K562 (cell line): ENCODE data around the gene RNFT2. TPM values are rescaled to one million over a fixed set of nuclear protein-coding genes. Genes with fewer than 3 reads are reported as not detected.

Source experiments
- ATAC-seq: fragments of 200-7000 bp; cut with Tn5 transposase; 3 replicates; pipeline ENCODE4 v1.9.1; 2020; ENCODE audit warnings: moderate library complexity
- BruUV-seq: library from RNA; stranded (reverse); fragments of 400-500 nt; replicated peaks from 2 replicates; lab custom pipeline; 2021; lab: Mats Ljungman, UMichigan
- CTCF ChIA-PET: fragments of 300-600 bp; formaldehyde crosslinking; extraction: SDS; loops from one replicate; lab custom pipeline; 2021; ENCODE audit warnings: low intra/inter-chr PET ratio; lab: Yijun Ruan, JAX
- POLR2A ChIA-PET: fragments of 300-600, 350-650 bp; sonication (Branson Sonifier 250); formaldehyde crosslinking; extraction: SDS; loops from one replicate; lab custom pipeline; 2021; ENCODE audit warnings: antibody characterized with exemption, inconsistent platforms; lab: Yijun Ruan, JAX
- DNase-seq, 4 experiments: peaks; one replicate each; pipeline versions ENCODE4 v3.0.0 to v3.0.0-alpha.2; 2011 to 2018; ENCODE audit warnings: low spot score in 3 of 4, mixed read lengths in 3 of 4; ENCODE audit errors: extremely low read depth in 1 of 4
- FAIRE-seq: peaks from 2 replicates; lab custom pipeline; 2011; peaks lifted over from hg19 to GRCh38; lab: Jason Lieb, UNC
- H2AFZ ChIP-seq: 2 replicates; pipeline ENCODE4 v1.6.0; 2011; ENCODE audit warnings: low read depth, low read length, control low read depth, inconsistent platforms
- H3K27ac ChIP-seq: fragments of 200-600 bp; 3 replicates; pipeline ENCODE4 v1.8.0; 2011; ENCODE audit warnings: low read depth, mild to moderate bottlenecking, control low read depth, inconsistent platforms, low read length, moderate library complexity, mixed read lengths; ENCODE audit errors: extremely low read depth
- H3K27me3 ChIP-seq, 2 experiments: fragments of 300-600 bp in 1 of 2; 2 replicates in 1 of 2; 3 replicates in 1 of 2; pipeline versions ENCODE4 v1.6.0 to v1.8.0; 2011; ENCODE audit warnings: inconsistent platforms in 2 of 2, low read length in 2 of 2, mild to moderate bottlenecking in 1 of 2, mixed read lengths in 1 of 2, moderate library complexity in 1 of 2; ENCODE audit not compliant: control insufficient read depth in 2 of 2, insufficient read depth in 2 of 2
- H3K36me3 ChIP-seq: fragments of 300-600 bp; 3 replicates; pipeline ENCODE4 v1.8.0; 2011; ENCODE audit warnings: mild to moderate bottlenecking, low read length, inconsistent platforms; ENCODE audit not compliant: control insufficient read depth, insufficient read depth
- H3K4me1 ChIP-seq, 2 experiments: fragments of 200-600 bp in 1 of 2; replicated peaks in 1 of 2; 2 replicates in 1 of 2; 3 replicates in 1 of 2; pipeline versions ENCODE4 v1.5.1 to v1.8.0; 2011; ENCODE audit warnings: inconsistent platforms in 2 of 2, low read length in 2 of 2, mild to moderate bottlenecking in 1 of 2, mixed read lengths in 1 of 2, moderate library complexity in 1 of 2; ENCODE audit not compliant: control insufficient read depth in 2 of 2, insufficient read depth in 2 of 2
- H3K4me2 ChIP-seq: 2 replicates; pipeline ENCODE4 v1.6.1; 2011; ENCODE audit warnings: low read length, control low read depth, inconsistent platforms, mixed read lengths; ENCODE audit not compliant: insufficient read depth
- H3K4me3 ChIP-seq: fragments of 200-600 bp; sonication (generic), shearing (Covaris generic); 2 replicates; pipeline ENCODE4 v1.5.1; 2016; ENCODE audit warnings: control low read depth, inconsistent platforms
- H3K79me2 ChIP-seq: fragments of 200-600 bp; 3 replicates; pipeline ENCODE4 v1.8.0; 2011; ENCODE audit warnings: low read length, inconsistent platforms; ENCODE audit not compliant: control insufficient read depth, insufficient read depth
- H3K9ac ChIP-seq, 2 experiments: 2 replicates each; pipeline versions ENCODE4 v1.6.0 to v1.6.1; 2011; ENCODE audit warnings: low read depth in 2 of 2, low read length in 2 of 2, control low read depth in 1 of 2, inconsistent platforms in 1 of 2, mild to moderate bottlenecking in 1 of 2, mixed read lengths in 1 of 2; ENCODE audit not compliant: insufficient read depth in 1 of 2
- H3K9me1 ChIP-seq: one replicate; pipeline ENCODE4 v1.6.0; 2011; ENCODE audit warnings: inconsistent platforms, mild to moderate bottlenecking, low read length, moderate library complexity; ENCODE audit not compliant: control insufficient read depth, insufficient read depth
- H3K9me3 ChIP-seq: replicated peaks from 2 replicates; pipeline ENCODE4 v1.5.1; 2011; ENCODE audit warnings: low read depth, low read length, inconsistent platforms; ENCODE audit not compliant: control insufficient read depth, insufficient read depth
- H4K20me1 ChIP-seq: replicated peaks from 2 replicates; pipeline ENCODE4 v1.6.1; 2011; ENCODE audit warnings: low read length, inconsistent platforms, mixed read lengths; ENCODE audit not compliant: control insufficient read depth, insufficient read depth
- CBFA2T2 ChIP-seq: fragments of 450-650 bp; conservative IDR thresholded peaks from 2 replicates; pipeline ENCODE4 v1.6.1; 2017; ENCODE audit warnings: mild to moderate bottlenecking
- CEBPG ChIP-seq, 3 experiments: fragments of 200-800 bp in 1 of 3; sonication (Bioruptor generic) in 1 of 3; sonication (generic) in 1 of 3; formaldehyde crosslinking in 1 of 3; IDR thresholded peaks in 2 of 3; conservative IDR thresholded peaks in 1 of 3; 2 replicates each; pipeline versions ENCODE4 v1.6.1 to v1.8.0; 2016 to 2022; ENCODE audit warnings: missing compliant biosample characterization in 2 of 3, missing genetic modification characterization in 2 of 3, mild to moderate bottlenecking in 1 of 3, missing genetic modification reagents in 1 of 3
- CSDE1 ChIP-seq, 2 experiments: fragments of 450-650 bp; IDR thresholded peaks; 2 replicates each; pipeline ENCODE4 v1.6.1; 2016; ENCODE audit warnings: mild to moderate bottlenecking in 1 of 2
- CXXC5 ChIP-seq: fragments of 250-450 bp; sonication (Bioruptor Pico); IDR thresholded peaks from 2 replicates; pipeline ENCODE4 v1.8.0; 2022; ENCODE audit warnings: inconsistent platforms, mild to moderate bottlenecking, moderate library complexity
- ELF2 ChIP-seq: fragments of 250-450 bp; sonication (Bioruptor Pico); IDR thresholded peaks from 2 replicates; pipeline ENCODE4 v1.5.0; 2021; ENCODE audit warnings: mild to moderate bottlenecking
- ERF ChIP-seq: fragments of 450-650 bp; formaldehyde crosslinking; IDR thresholded peaks from 2 replicates; pipeline ENCODE4 v1.4.0; 2020; ENCODE audit warnings: mild to moderate bottlenecking, mixed read lengths
- ETV1 ChIP-seq: fragments of 450-650 bp; conservative IDR thresholded peaks from 2 replicates; pipeline ENCODE4 v1.6.1; 2016; ENCODE audit warnings: missing genetic modification characterization, control low read depth, low read depth, missing compliant biosample characterization
- JUND ChIP-seq, 2 experiments: IDR thresholded peaks; 2 replicates in 1 of 2; 3 replicates in 1 of 2; pipeline ENCODE4 v1.6.1; 2011; ENCODE audit warnings: borderline replicate concordance in 2 of 2, low read depth in 2 of 2, low read length in 2 of 2, improper control_type of control experiment in 1 of 2, missing biosample characterization in 1 of 2, missing genetic modification characterization in 1 of 2, missing genetic modification reagents in 1 of 2
- KHSRP ChIP-seq: fragments of 450-650 bp; IDR thresholded peaks from 2 replicates; pipeline ENCODE4 v1.6.1; 2017
- MAFG ChIP-seq: fragments of 450-650 bp; conservative IDR thresholded peaks from 2 replicates; pipeline ENCODE4 v1.6.1; 2016; ENCODE audit warnings: missing genetic modification characterization, missing compliant biosample characterization
- MCM2 ChIP-seq: fragments of 450-650 bp; IDR thresholded peaks from 2 replicates; pipeline ENCODE4 v1.6.1; 2017; ENCODE audit warnings: low read depth, mild to moderate bottlenecking
- TRIM24 ChIP-seq, 2 experiments: fragments of 450-650 bp; IDR thresholded peaks; 2 replicates each; pipeline ENCODE4 v1.6.1; 2016
- ZBTB8A ChIP-seq: fragments of 450-650 bp; IDR thresholded peaks from 2 replicates; pipeline ENCODE4 v1.6.1; 2018; ENCODE audit warnings: mild to moderate bottlenecking, moderate library complexity; ENCODE audit not compliant: partially characterized antibody
- ZNF217 ChIP-seq: sonication (generic); formaldehyde crosslinking; IDR thresholded peaks from 2 replicates; pipeline ENCODE4 v1.8.0; 2022; ENCODE audit warnings: mild to moderate bottlenecking, missing genetic modification reagents
- ZNF274 ChIP-seq: IDR thresholded peaks from 2 replicates; pipeline ENCODE4 v1.6.1; 2011; ENCODE audit warnings: low read depth, mild to moderate bottlenecking, low read length, moderate library complexity, borderline replicate concordance
- ZNF586 ChIP-seq: fragments of 450-650 bp; formaldehyde crosslinking; conservative IDR thresholded peaks from 2 replicates; pipeline ENCODE4 v1.4.0; 2020; ENCODE audit warnings: mild to moderate bottlenecking, moderate library complexity
- WGBS: fragments of 100-300 bp; shearing (Covaris generic); methylation state at CpG from one replicate; pipeline ENCODE4 v1.1.6; 2016; ENCODE audit warnings: low coverage, mixed read lengths; ENCODE audit not compliant: insufficient coverage; ENCODE audit errors: missing lambda C conversion rate; 5-methylcytosine and 5-hydroxymethylcytosine counted together
- in situ Hi-C: fragments of 300-500 bp; cut with MboI; formaldehyde crosslinking; loops from 4 replicates; pipeline ENCODE4 v1.15.0; 2018; ENCODE audit warnings: inconsistent platforms, mixed read lengths
- intact Hi-C: fragments of 100-400 bp; cut with micrococcal nuclease; formaldehyde crosslinking; loops from 2 replicates; pipeline ENCODE4 v1.14.2; 2022
- polyA plus RNA-seq, 8 experiments: library from polyadenylated mRNA; depleted of rRNA in 4 of 8; stranded (reverse) in 5 of 8; unstranded in 3 of 8; fragments of >200 nt; fragmentation: Nextera tagmentation in 2 of 8; fragmentation: Illumina TruSeq in 1 of 8; extraction: Ambion mirVana in 2 of 8; extraction: Trizol in 1 of 8; gene quantifications; 2 replicates each; pipeline versions ENCODE4 v1.2.1 to v1.2.3, GENCODE V29; 2011 to 2014; ENCODE audit warnings: inconsistent platforms in 1 of 8, missing spikeins in 1 of 8
- total RNA-seq, 7 experiments: library from RNA; depleted of rRNA in 6 of 7; stranded (reverse); fragments of >200 nt in 6 of 7; fragmentation: Illumina TruSeq in 2 of 7; extraction: Trizol in 2 of 7; gene quantifications; 2 replicates each; pipeline versions ENCODE4 v1.2.1 to v1.2.3, GENCODE V29; 2011 to 2021; ENCODE audit warnings: low replicate concordance in 1 of 7
- TF ChIP-seq, protein P1 (sequence below): fragments of 200-800 bp; sonication (Bioruptor generic); IDR thresholded peaks from 2 replicates; pipeline ENCODE4 v1.6.1; 2017; ENCODE audit warnings: missing genetic modification characterization, missing compliant biosample characterization
- TF ChIP-seq, protein P2 (sequence below): fragments of 200-800 bp; sonication (Bioruptor generic); IDR thresholded peaks from 2 replicates; pipeline ENCODE4 v1.6.1; 2017; ENCODE audit warnings: missing genetic modification characterization, missing compliant biosample characterization

Gene RNFT2
- total and polyA plus RNA-seq, 9 of the 15 experiments (the other 6 are each of a cell fraction or from before 2014, with no cell fraction given) = 3.6 to 26.3 (median 9.5) TPM

DNA sequence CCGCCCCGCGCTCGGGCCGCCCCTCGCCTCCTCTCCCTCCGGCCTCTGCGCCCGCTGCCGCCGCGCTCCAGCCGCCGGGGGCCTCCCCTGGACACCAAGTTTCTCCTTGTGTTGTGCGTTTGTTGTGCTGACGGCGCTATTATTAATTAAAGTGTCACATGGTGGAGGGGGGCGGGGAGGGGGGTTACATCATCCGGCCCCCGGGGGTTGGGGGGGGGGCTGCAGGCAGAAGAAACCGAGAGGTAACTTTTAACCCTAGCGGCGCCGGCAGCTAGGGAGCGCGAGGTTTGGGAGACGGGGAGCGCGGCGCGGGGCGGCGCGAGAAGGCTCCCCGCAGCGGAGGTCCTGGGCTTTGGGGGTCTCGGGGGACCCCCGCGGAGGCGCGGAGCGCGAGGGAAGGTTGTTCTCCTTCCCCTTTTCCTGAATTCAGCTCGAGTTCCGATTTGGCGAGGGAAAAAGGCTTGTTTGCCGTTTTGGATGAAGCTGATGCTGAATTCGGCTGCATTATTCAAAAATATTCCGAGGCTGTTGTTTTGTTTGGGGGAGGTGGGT lies 143.3 kb downstream of the RNFT2 start, which contains the start of gene HRK:
Gene HRK, minus strand, starts transcription at position 117 of the 552 bp plus-strand sequence. CDS start 134 bp downstream, outside the sequence.
- no peaks in the 10 kb centered on the region for H3K36me3 ChIP-seq
- ATAC-seq = no peak; the same call in 2 of the 3 replicates
- in situ Hi-C loops = no loop called here
- H4K20me1 ChIP-seq = peaks cover 6% of the 10 kb centered on the region; the same call in 1 of the 2 replicates
- H3K4me3 ChIP-seq = peak within 1 kb of the TSS; percentile 26
- no TSS peak for BruUV-seq
- intact Hi-C loops = no loop called here
- H3K9ac ChIP-seq = no peak within 1 kb of the TSS; a peak in 1 of 4 replicates
- FAIRE-seq = no peak
- no peak within 1 kb of the TSS for H3K27ac ChIP-seq
- no peak within 1 kb of the TSS for H2AFZ ChIP-seq
- ChIA-PET CTCF (interaction anchor here (0.6 kb wide), 1 partner anchor 178 kb away, joined by 7 read pairs; no protein-coding TSS in a partner anchor), POLR2A (no interaction called here)
- DNase-seq = peak in 2 of 4 experiments; percentile 44 to 48
- WGBS = 12% methylated on average over 30 of the region's 49 CpGs
- H3K9me3 ChIP-seq = no peaks in the 10 kb centered on the region
- H3K79me2 ChIP-seq = no peaks in the 10 kb centered on the region
- H3K4me2 ChIP-seq = peak within 1 kb of the TSS; percentile 25
- H3K27me3 ChIP-seq = peaks cover 43 to 67% of the 10 kb centered on the region in 2 experiments
- H3K4me1 ChIP-seq = peaks cover 0 to 29% of the 10 kb centered on the region in 2 experiments; a peak in 3 of 5 replicates
- H3K9me1 ChIP-seq = no peaks in the 10 kb centered on the region
- TF ChIP-seq, protein P1, sequence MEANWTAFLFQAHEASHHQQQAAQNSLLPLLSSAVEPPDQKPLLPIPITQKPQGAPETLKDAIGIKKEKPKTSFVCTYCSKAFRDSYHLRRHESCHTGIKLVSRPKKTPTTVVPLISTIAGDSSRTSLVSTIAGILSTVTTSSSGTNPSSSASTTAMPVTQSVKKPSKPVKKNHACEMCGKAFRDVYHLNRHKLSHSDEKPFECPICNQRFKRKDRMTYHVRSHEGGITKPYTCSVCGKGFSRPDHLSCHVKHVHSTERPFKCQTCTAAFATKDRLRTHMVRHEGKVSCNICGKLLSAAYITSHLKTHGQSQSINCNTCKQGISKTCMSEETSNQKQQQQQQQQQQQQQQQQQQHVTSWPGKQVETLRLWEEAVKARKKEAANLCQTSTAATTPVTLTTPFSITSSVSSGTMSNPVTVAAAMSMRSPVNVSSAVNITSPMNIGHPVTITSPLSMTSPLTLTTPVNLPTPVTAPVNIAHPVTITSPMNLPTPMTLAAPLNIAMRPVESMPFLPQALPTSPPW = peak; percentile 26; the same call in 1 of the 2 replicates
- no peak for TF ChIP-seq ZNF217
- no peak for TF ChIP-seq ETV1 (tag)
- no peak for TF ChIP-seq CBFA2T2
- no peak for TF ChIP-seq ERF (CRISPR knock-in tag)
- no peak for TF ChIP-seq ZNF274
- TF ChIP-seq MCM2 = no peak
- TF ChIP-seq, protein P2, sequence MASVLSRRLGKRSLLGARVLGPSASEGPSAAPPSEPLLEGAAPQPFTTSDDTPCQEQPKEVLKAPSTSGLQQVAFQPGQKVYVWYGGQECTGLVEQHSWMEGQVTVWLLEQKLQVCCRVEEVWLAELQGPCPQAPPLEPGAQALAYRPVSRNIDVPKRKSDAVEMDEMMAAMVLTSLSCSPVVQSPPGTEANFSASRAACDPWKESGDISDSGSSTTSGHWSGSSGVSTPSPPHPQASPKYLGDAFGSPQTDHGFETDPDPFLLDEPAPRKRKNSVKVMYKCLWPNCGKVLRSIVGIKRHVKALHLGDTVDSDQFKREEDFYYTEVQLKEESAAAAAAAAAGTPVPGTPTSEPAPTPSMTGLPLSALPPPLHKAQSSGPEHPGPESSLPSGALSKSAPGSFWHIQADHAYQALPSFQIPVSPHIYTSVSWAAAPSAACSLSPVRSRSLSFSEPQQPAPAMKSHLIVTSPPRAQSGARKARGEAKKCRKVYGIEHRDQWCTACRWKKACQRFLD (CRISPR knock-in tag) = no peak
- no peak for TF ChIP-seq ELF2 (CRISPR knock-in tag)
- no peak for TF ChIP-seq CSDE1 (IDR thresholded peaks at IDR 0.05)
- TF ChIP-seq CEBPG (CRISPR knock-in tag; IDR thresholded peaks at IDR 0.05) = no peak
- TF ChIP-seq CEBPG (tag; conservative IDR thresholded peaks at IDR 0.05 in 1 of 2, IDR thresholded peaks at IDR 0.05 in 1 of 2) = peak in 1 of 2 experiments; percentile 76; a peak in 2 of 4 replicates
- no peak for TF ChIP-seq ZBTB8A
- TF ChIP-seq MAFG = no peak
- no peak for TF ChIP-seq JUND (IDR thresholded peaks at IDR 0.05; ENCODE audit: borderline replicate concordance, low read depth, low read length)
- no peak for TF ChIP-seq JUND (tag; IDR thresholded peaks at IDR 0.05; ENCODE audit: borderline replicate concordance, low read depth, low read length)
- no peak for TF ChIP-seq KHSRP
- no peak for TF ChIP-seq ZNF586 (CRISPR knock-in tag)
- TF ChIP-seq CXXC5 (CRISPR knock-in tag) = 0 out of 2 replicates have a peak, but pooled peaks have one; percentile 7
- TF ChIP-seq TRIM24 (IDR thresholded peaks at IDR 0.05) = no peak
